ENCODE measurements around the gene TTC38. TPM values are rescaled to one million over a fixed set of nuclear protein-coding genes. Genes with fewer than 3 reads are reported as not detected.
"Not testable (repeated sequence)": the region's sequence is repeated elsewhere in the genome, so short reads cannot be mapped to it uniquely, and the experiment has no call there.

The TTC38 gene
- total RNA-seq, 3 donors from 2014 or later: 5.5 to 6.0 (median 6.0) TPM

GRCh38 chr22:46309526-46310085, 41.8 kb downstream of the TTC38 start:
- Mint-ChIP-seq H3K4me3 (no peak overlapping the region), H3K9me3 (no peaks in the 10 kb centered on the region), H3K4me1 (ENCODE audit: low read depth) (no peaks in the 10 kb centered on the region), H3K36me3 (ENCODE audit: insufficient read depth) (peaks cover 2% of the 10 kb centered on the region), H3K27me3 (ENCODE audit: low read depth) (no peaks in the 10 kb centered on the region)
- ATAC-seq (no peak), DNase-seq (no peak)

- DNase-seq (no peak), ATAC-seq (no peak)
- Mint-ChIP-seq H3K9me3 (no peaks in the 10 kb centered on the region), H3K27me3 (ENCODE audit: low read depth) (no peaks in the 10 kb centered on the region), H3K4me3 (no peak overlapping the region), H3K4me1 (ENCODE audit: low read depth) (no peaks in the 10 kb centered on the region), H3K36me3 (ENCODE audit: insufficient read depth) (peaks cover 2% of the 10 kb centered on the region)
Observed at GRCh38 chr22:46312056-46312455, 44.2 kb downstream of the TTC38 start.

DNA sequence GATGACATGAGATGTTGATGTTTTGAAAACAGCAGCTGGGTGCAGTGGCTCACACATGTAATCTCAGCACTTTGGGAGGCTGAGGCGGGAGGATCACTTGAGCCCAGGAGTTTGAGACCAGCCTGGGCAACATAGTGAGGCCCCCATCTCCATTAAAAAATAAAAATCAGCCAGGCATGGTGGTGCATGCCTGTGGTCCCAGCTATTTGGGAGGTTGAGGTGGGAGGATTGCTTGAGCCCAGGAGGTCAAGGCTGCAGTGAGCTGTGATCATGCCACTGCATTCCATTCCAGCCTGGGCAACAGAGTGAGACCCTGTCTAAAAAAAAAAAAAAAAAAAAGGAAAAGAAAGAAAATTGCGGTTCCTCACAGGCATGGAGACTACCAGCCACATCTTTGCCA, 45.0 kb downstream of the TTC38 start:
- not testable (repeated sequence) for DNase-seq; H3K4me1 Mint-ChIP-seq (ENCODE audit: low read depth); H3K9me3 Mint-ChIP-seq; H3K27me3 Mint-ChIP-seq (ENCODE audit: low read depth); H3K36me3 Mint-ChIP-seq (ENCODE audit: insufficient read depth); H3K4me3 Mint-ChIP-seq; ATAC-seq

DNA sequence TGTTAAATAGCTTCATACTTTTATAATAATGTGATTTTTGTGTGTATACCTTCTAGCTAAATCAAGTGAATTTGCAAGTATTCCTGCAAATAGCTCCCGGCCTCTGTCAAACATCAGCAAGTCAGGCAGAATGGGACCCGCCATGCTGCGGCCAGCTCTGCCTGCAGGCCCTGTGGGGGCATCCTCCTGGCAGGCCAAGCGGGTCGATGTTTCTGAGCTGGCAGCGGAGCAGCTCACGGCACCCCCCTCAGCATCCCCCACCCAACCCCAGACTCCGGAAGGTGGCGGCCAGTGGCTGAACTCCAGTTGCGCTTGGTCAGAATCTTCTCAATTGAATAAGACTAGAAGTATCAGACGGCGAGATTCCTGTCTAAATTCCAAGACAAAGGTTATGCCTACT, 48.2 kb downstream of the TTC38 start:
- Mint-ChIP-seq H3K36me3 (ENCODE audit: insufficient read depth) (no peaks in the 10 kb centered on the region), H3K4me1 (ENCODE audit: low read depth) (no peaks in the 10 kb centered on the region), H3K4me3 (no peak overlapping the region), H3K9me3 (no peaks in the 10 kb centered on the region), H3K27me3 (ENCODE audit: low read depth) (no peaks in the 10 kb centered on the region)
- ATAC-seq: no peak
- no peak for DNase-seq

DNA sequence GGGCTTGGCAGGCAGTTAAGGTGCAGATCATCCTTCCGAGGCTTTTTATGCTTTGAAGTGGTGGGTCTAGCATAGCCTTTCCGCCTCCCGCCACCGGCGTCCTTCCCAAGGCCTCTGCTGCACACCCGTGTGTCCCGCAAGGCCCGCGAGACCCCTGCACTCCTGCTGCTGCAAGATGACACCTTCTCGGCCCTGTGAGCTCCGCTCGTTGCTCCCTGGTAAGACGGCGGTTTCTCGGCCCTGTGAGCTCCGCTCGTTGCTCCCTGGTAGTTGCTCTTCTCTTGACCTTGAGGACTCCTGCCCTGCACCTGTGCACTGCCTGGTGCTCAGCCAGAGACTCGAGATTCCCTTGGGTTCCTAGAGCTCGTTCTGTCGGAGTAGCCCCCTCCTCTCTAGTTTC, 49.8 kb downstream of the TTC38 start:
- Mint-ChIP-seq H3K9me3 (no peaks in the 10 kb centered on the region), H3K4me3 (no peak overlapping the region), H3K4me1 (ENCODE audit: low read depth) (no peaks in the 10 kb centered on the region), H3K36me3 (ENCODE audit: insufficient read depth) (no peaks in the 10 kb centered on the region), H3K27me3 (ENCODE audit: low read depth) (no peaks in the 10 kb centered on the region)
- ATAC-seq: no peak
- no peak for DNase-seq

- Mint-ChIP-seq H3K36me3 (ENCODE audit: insufficient read depth) (no peaks in the 10 kb centered on the region), H3K4me3 (no peak overlapping the region), H3K27me3 (ENCODE audit: low read depth) (no peaks in the 10 kb centered on the region), H3K4me1 (ENCODE audit: low read depth) (no peaks in the 10 kb centered on the region), H3K9me3 (no peaks in the 10 kb centered on the region)
- DNase-seq: no peak
- no peak for ATAC-seq
Observed at GRCh38 chr22:46318576-46318975, 50.8 kb downstream of the TTC38 start.

DNA sequence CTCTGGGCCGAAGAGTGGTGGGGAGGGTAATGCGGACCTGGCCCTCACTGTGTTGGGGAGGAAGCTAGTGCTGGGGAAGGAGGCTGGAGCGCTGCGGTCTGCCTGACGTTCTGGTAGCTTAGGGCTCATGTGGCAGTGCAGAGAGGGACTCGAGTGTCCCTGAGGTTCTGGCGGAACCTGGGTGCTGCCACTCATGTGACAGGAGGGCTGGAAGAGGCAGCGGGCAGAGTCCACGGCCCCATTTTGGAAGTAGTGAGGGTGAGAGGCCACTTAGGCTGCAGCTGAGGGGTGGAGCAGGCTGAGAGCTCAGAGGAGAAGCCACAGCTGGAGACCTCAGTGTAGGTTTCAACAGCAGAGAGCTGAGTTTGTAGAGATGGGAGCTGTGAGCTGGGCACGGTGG, 51.5 kb downstream of the TTC38 start:
- DNase-seq (no peak), ATAC-seq (no peak)
- H3K4me3 Mint-ChIP-seq: no peak overlapping the region
- no peaks in the 10 kb centered on the region for H3K4me1 Mint-ChIP-seq (ENCODE audit: low read depth)
- H3K27me3 Mint-ChIP-seq (ENCODE audit: low read depth): no peaks in the 10 kb centered on the region
- no peaks in the 10 kb centered on the region for H3K9me3 Mint-ChIP-seq
- no peaks in the 10 kb centered on the region for H3K36me3 Mint-ChIP-seq (ENCODE audit: insufficient read depth)

DNA sequence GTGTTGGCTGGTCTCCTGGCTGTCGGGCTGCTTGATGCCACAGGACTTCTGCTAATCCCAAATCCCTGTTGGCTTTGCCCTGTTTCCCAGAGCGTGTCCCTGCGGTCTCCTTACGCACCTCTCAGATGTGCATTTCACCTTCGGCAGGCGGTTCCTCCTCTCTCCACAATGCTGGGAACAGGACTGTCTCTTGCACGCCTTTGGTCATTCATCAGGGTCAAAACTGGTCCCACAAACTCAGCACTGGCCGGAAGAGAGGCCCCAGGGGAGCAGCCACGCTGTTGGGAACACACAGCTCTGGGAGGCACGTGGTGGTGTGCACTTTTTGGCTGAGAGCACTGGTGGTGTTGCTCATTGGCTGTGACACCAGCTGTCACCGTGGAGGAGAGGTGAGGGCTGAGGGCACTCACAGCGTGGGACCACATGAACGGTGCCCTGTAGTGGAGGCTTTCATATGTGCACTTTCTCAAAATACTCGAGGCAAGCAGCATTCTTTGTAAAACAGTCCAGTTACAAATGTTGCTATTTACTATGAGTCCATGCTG, 52.4 kb downstream of the TTC38 start:
- Mint-ChIP-seq H3K4me3 (no peak overlapping the region), H3K36me3 (ENCODE audit: insufficient read depth) (no peaks in the 10 kb centered on the region)

GRCh38 chr22:46320716-46321386, 53.0 kb downstream of the TTC38 start:
- DNase-seq (no peak), ATAC-seq (no peak)
- no peaks in the 10 kb centered on the region for H3K27me3 Mint-ChIP-seq (ENCODE audit: low read depth)
- no peaks in the 10 kb centered on the region for H3K36me3 Mint-ChIP-seq (ENCODE audit: insufficient read depth)
- no peaks in the 10 kb centered on the region for H3K4me1 Mint-ChIP-seq (ENCODE audit: low read depth)
- no peak overlapping the region for H3K4me3 Mint-ChIP-seq
- H3K9me3 Mint-ChIP-seq: no peaks in the 10 kb centered on the region

More for the DNA sequence above, 52.4 kb downstream of the TTC38 start:
- DNase-seq: no peak
- no peaks in the 10 kb centered on the region for H3K4me1 Mint-ChIP-seq (ENCODE audit: low read depth)
- H3K9me3 Mint-ChIP-seq: no peaks in the 10 kb centered on the region
- H3K27me3 Mint-ChIP-seq (ENCODE audit: low read depth): no peaks in the 10 kb centered on the region
- ATAC-seq: no peak

GRCh38 chr22:46322711-46323110, 54.9 kb downstream of the TTC38 start:
- ATAC-seq (no peak), DNase-seq (no peak)
- Mint-ChIP-seq H3K36me3 (ENCODE audit: insufficient read depth) (no peaks in the 10 kb centered on the region), H3K4me1 (ENCODE audit: low read depth) (no peaks in the 10 kb centered on the region), H3K27me3 (ENCODE audit: low read depth) (no peaks in the 10 kb centered on the region), H3K9me3 (no peaks in the 10 kb centered on the region), H3K4me3 (no peak overlapping the region)

DNA sequence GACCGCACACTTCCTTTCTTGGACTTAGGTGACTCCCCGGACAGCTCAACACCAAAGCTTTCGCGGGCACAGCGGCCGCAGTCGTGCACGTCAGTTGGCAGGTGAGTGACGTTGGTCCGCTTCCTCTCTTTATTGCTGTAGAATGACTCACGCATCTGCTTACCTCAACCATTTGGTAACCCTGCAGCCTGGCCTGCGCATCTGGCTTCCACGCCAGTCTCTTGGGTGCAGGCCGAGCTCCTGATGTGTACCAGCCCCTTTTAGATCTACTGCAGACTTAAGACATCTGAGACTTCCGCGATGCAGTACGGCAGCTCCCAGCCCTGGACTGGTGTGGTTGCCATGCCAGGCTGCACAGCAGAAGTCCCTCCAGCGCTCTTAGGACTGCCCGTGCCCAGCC, 55.4 kb downstream of the TTC38 start:
- no peaks in the 10 kb centered on the region for H3K9me3 Mint-ChIP-seq
- ATAC-seq (no peak), DNase-seq (no peak)
- H3K27me3 Mint-ChIP-seq (ENCODE audit: low read depth): no peaks in the 10 kb centered on the region
- H3K4me1 Mint-ChIP-seq (ENCODE audit: low read depth): no peaks in the 10 kb centered on the region
- no peaks in the 10 kb centered on the region for H3K36me3 Mint-ChIP-seq (ENCODE audit: insufficient read depth)
- H3K4me3 Mint-ChIP-seq: no peak overlapping the region

GRCh38 chr22:46326066-46326680, 58.4 kb downstream of the TTC38 start:
- no peak overlapping the region for H3K4me3 Mint-ChIP-seq
- H3K36me3 Mint-ChIP-seq (ENCODE audit: insufficient read depth): no peaks in the 10 kb centered on the region
- H3K9me3 Mint-ChIP-seq: no peaks in the 10 kb centered on the region
- no peak for DNase-seq
- ATAC-seq: no peak
- H3K4me1 Mint-ChIP-seq (ENCODE audit: low read depth): no peaks in the 10 kb centered on the region
- no peaks in the 10 kb centered on the region for H3K27me3 Mint-ChIP-seq (ENCODE audit: low read depth)

GRCh38 chr22:46327691-46328465, 60.1 kb downstream of the TTC38 start:
- H3K4me3 Mint-ChIP-seq: no peak overlapping the region
- H3K36me3 Mint-ChIP-seq (ENCODE audit: insufficient read depth): no peaks in the 10 kb centered on the region
- no peaks in the 10 kb centered on the region for H3K9me3 Mint-ChIP-seq
- no peaks in the 10 kb centered on the region for H3K4me1 Mint-ChIP-seq (ENCODE audit: low read depth)
- no peak for DNase-seq
- no peak for ATAC-seq
- no peaks in the 10 kb centered on the region for H3K27me3 Mint-ChIP-seq (ENCODE audit: low read depth)

DNA sequence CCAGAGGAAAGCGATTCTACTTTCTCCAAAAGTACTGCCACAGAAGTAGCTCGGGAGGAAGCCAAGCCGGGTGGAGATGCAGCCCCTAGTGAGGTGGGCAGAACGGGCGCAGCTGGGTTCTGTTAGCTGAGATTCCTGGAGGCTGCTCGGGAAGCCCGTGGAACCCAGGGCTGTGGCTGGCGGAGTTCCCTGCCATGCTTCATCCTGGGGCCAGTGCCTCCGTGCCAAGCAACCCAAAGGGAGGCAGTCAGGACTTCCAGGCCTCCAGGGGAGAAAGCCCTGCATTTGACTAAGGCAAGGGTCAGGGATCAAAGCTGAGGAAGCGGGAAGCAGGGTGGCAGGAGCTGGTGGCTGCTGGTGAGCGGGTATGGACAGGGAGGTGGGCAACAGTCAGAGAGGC, 61.0 kb downstream of the TTC38 start:
- H3K9me3 Mint-ChIP-seq: no peaks in the 10 kb centered on the region
- no peaks in the 10 kb centered on the region for H3K36me3 Mint-ChIP-seq (ENCODE audit: insufficient read depth)
- ATAC-seq: no peak
- H3K27me3 Mint-ChIP-seq (ENCODE audit: low read depth): no peaks in the 10 kb centered on the region
- no peak overlapping the region for H3K4me3 Mint-ChIP-seq
- no peaks in the 10 kb centered on the region for H3K4me1 Mint-ChIP-seq (ENCODE audit: low read depth)
- no peak for DNase-seq

Measured in activated T-cell treated with anti-CD3 and anti-CD28 coated beads, Interleukin-2, amount 50 U/mL, for 4 hours (primary cell).